Panc1 (cell line): ENCODE results near the gene DPP4. TPM values are rescaled to one million over a fixed set of nuclear protein-coding genes. Genes with fewer than 3 reads are reported as not detected.

Experiments used
- ATAC-seq: fragments of 200-7000 bp; cut with Tn5 transposase; 2 replicates; pipeline ENCODE4 v1.9.1; 2020; ENCODE audit warnings: mild to moderate bottlenecking, moderate library complexity
- BruUV-seq: library from RNA; stranded (reverse); fragments of 400-500 nt; replicated peaks from 2 replicates; lab custom pipeline; 2021; lab: Mats Ljungman, UMichigan
- CTCF ChIA-PET: fragments of 300-600 bp; sonication (Branson Sonifier 250); formaldehyde crosslinking; loops from one replicate; lab custom pipeline; 2022; ENCODE audit warnings: antibody characterized with exemption; lab: Charles Lee
- POLR2A ChIA-PET: fragments of 300-600 bp; sonication (Branson Sonifier 250); formaldehyde crosslinking; loops from one replicate; lab custom pipeline; 2022; ENCODE audit warnings: antibody characterized with exemption; lab: Charles Lee
- DNase-seq: peaks from one replicate; pipeline ENCODE4 v3.0.0-alpha.2; 2010; ENCODE audit warnings: low read depth, low spot score
- H3K27ac ChIP-seq: 2 replicates; pipeline ENCODE4 v1.5.1; 2011; ENCODE audit warnings: mild to moderate bottlenecking, low read length, inconsistent platforms
- H3K27me3 ChIP-seq: fragments of 200-500 bp; sonication (Bioruptor generic); 2 replicates; pipeline ENCODE4 v1.6.0; 2014; ENCODE audit warnings: low read length, inconsistent platforms; ENCODE audit not compliant: control insufficient read depth, insufficient read depth
- H3K36me3 ChIP-seq: fragments of 200-500 bp; sonication (Bioruptor generic); 2 replicates; pipeline ENCODE4 v1.5.1; 2014; ENCODE audit warnings: inconsistent platforms, mild to moderate bottlenecking, low read length, moderate library complexity; ENCODE audit not compliant: control insufficient read depth, insufficient read depth
- H3K4me1 ChIP-seq: 2 replicates; pipeline ENCODE4 v1.5.1; 2011; ENCODE audit warnings: inconsistent platforms, mild to moderate bottlenecking, low read length, moderate library complexity; ENCODE audit not compliant: control insufficient read depth, insufficient read depth
- H3K4me3 ChIP-seq, 2 experiments: 2 replicates each; pipeline ENCODE4 v1.5.1; 2011 to 2012; ENCODE audit warnings: low read depth in 2 of 2, low read length in 2 of 2, mild to moderate bottlenecking in 2 of 2, inconsistent platforms in 1 of 2, moderate library complexity in 1 of 2
- H3K9me3 ChIP-seq: fragments of 200-500 bp; sonication (Bioruptor generic); 2 replicates; pipeline ENCODE4 v1.5.1; 2014; ENCODE audit warnings: low read depth, mild to moderate bottlenecking, inconsistent platforms, low read length, moderate library complexity; ENCODE audit not compliant: control insufficient read depth, insufficient read depth
- POLR2AphosphoS5 ChIP-seq: IDR thresholded peaks from 2 replicates; pipeline ENCODE4 v1.6.1; 2012; ENCODE audit warnings: mild to moderate bottlenecking, low read depth, low read length, moderate library complexity
- SIN3A ChIP-seq: IDR thresholded peaks from 2 replicates; pipeline ENCODE4 v1.6.1; 2012; ENCODE audit warnings: low read depth, mild to moderate bottlenecking, low read length, moderate library complexity, borderline replicate concordance; ENCODE audit not compliant: insufficient read depth
- TCF7L2 ChIP-seq: IDR thresholded peaks from 2 replicates; pipeline ENCODE4 v1.6.1; 2011; ENCODE audit warnings: mild to moderate bottlenecking, low read depth, low read length, inconsistent platforms
- in situ Hi-C: cut with HindIII; loops from 2 replicates; pipeline ENCODE4 v1.10.0; 2016; ENCODE audit warnings: low sequenced_read_pairs, low pct_unique_long_range_greater_than_20kb
- intact Hi-C: fragments of 100-400 bp; cut with micrococcal nuclease; formaldehyde crosslinking; loops from one replicate; pipeline ENCODE4 v1.10.0; 2022; ENCODE audit not compliant: unreplicated experiment
- total RNA-seq: library from RNA; stranded (reverse); gene quantifications from one replicate; pipeline ENCODE4 v1.2.1, GENCODE V29; 2021; ENCODE audit not compliant: unreplicated experiment
- TF ChIP-seq, protein P1 (sequence below): fragments of 450-650 bp; IDR thresholded peaks from 2 replicates; pipeline ENCODE4 v1.5.1; 2017; ENCODE audit warnings: mild to moderate bottlenecking
- TF ChIP-seq, protein P2 (sequence below), 2 experiments: IDR thresholded peaks; 2 replicates each; pipeline ENCODE4 v1.6.1; 2011 to 2012; ENCODE audit warnings: low read depth in 2 of 2, control low read depth in 1 of 2, low read length in 1 of 2, mild to moderate bottlenecking in 1 of 2, moderate library complexity in 1 of 2; ENCODE audit not compliant: insufficient read depth in 1 of 2

DPP4 gene
- total RNA-seq, 1 experiment from 2014 or later, result 0.23 TPM

DNA sequence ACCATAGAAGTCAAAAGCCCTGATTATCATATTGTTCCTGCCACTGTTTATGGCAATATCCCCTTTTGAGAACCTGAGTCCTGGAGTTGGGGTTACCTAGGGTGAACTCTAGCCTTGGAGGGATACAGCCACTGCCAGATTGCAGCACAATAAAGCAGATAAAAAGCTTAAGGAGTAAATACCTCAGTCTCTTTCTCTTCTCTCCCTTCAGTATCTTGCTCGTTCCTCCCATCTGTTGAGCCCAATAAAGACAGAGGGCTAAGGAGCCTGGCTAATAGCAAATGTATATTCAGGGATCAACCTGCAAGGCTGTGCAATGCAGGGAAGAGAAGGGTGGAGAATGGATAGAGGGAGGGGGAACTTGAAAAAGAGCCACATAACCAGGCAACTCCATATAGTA lies 8.0 kb upstream of the DPP4 start:
- H3K4me3 ChIP-seq, result no peak overlapping the region
- H3K27me3 ChIP-seq, result no peaks in the 10 kb centered on the region
- H3K36me3 ChIP-seq, result no peaks in the 10 kb centered on the region
- H3K27ac ChIP-seq, result no peak overlapping the region
- in situ Hi-C loops (no loop called here), intact Hi-C loops (no loop called here)
- H3K4me1 ChIP-seq, result no peaks in the 10 kb centered on the region
- no TSS peak for BruUV-seq
- H3K9me3 ChIP-seq, result no peaks in the 10 kb centered on the region
- TF ChIP-seq, protein P1, sequence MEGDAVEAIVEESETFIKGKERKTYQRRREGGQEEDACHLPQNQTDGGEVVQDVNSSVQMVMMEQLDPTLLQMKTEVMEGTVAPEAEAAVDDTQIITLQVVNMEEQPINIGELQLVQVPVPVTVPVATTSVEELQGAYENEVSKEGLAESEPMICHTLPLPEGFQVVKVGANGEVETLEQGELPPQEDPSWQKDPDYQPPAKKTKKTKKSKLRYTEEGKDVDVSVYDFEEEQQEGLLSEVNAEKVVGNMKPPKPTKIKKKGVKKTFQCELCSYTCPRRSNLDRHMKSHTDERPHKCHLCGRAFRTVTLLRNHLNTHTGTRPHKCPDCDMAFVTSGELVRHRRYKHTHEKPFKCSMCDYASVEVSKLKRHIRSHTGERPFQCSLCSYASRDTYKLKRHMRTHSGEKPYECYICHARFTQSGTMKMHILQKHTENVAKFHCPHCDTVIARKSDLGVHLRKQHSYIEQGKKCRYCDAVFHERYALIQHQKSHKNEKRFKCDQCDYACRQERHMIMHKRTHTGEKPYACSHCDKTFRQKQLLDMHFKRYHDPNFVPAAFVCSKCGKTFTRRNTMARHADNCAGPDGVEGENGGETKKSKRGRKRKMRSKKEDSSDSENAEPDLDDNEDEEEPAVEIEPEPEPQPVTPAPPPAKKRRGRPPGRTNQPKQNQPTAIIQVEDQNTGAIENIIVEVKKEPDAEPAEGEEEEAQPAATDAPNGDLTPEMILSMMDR, result no peak
- TF ChIP-seq, protein P2, sequence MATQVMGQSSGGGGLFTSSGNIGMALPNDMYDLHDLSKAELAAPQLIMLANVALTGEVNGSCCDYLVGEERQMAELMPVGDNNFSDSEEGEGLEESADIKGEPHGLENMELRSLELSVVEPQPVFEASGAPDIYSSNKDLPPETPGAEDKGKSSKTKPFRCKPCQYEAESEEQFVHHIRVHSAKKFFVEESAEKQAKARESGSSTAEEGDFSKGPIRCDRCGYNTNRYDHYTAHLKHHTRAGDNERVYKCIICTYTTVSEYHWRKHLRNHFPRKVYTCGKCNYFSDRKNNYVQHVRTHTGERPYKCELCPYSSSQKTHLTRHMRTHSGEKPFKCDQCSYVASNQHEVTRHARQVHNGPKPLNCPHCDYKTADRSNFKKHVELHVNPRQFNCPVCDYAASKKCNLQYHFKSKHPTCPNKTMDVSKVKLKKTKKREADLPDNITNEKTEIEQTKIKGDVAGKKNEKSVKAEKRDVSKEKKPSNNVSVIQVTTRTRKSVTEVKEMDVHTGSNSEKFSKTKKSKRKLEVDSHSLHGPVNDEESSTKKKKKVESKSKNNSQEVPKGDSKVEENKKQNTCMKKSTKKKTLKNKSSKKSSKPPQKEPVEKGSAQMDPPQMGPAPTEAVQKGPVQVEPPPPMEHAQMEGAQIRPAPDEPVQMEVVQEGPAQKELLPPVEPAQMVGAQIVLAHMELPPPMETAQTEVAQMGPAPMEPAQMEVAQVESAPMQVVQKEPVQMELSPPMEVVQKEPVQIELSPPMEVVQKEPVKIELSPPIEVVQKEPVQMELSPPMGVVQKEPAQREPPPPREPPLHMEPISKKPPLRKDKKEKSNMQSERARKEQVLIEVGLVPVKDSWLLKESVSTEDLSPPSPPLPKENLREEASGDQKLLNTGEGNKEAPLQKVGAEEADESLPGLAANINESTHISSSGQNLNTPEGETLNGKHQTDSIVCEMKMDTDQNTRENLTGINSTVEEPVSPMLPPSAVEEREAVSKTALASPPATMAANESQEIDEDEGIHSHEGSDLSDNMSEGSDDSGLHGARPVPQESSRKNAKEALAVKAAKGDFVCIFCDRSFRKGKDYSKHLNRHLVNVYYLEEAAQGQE (IDR thresholded peaks at IDR 0.05; ENCODE audit: insufficient read depth in 1 of 2, low read depth in 2 of 2, low read length in 1 of 2), result no peak
- no peak for TF ChIP-seq TCF7L2
- no peak for TF ChIP-seq SIN3A
- no peak for TF ChIP-seq POLR2AphosphoS5
- ChIA-PET CTCF (no interaction called here), POLR2A (no interaction called here)
- no peak for ATAC-seq
- DNase-seq, result no peak

DNA sequence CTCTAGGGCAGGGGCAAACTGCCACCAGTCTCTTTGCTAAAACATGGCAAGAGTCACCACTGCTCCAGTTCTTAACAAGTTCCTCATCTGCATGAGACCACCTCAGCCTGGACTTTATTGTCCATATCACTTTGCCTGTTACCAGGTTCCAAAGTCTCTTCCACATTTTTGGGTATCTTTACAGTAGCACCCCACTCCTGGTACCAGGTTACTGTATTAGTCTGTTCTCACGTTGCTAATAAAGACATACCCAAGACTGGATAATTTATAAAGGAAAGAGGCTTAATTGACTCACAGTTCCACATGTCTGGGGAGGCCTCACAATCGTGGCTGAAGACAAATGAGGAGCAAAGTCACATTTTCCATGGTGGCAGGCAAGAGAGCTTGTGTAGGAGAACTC lies 5.5 kb upstream of the DPP4 start:
- CTCF ChIA-PET, result no interaction called here

More for the DNA sequence above, 5.5 kb upstream of the DPP4 start:
- no peak for ATAC-seq
- Histone ChIP-seq H3K27ac (no peak overlapping the region), H3K27me3 (peaks cover 2% of the 10 kb centered on the region; the same call in 1 of the 2 replicates), H3K9me3 (no peaks in the 10 kb centered on the region), H3K4me1 (no peaks in the 10 kb centered on the region), H3K36me3 (no peaks in the 10 kb centered on the region), H3K4me3 (no peak overlapping the region)
- intact Hi-C loops (no loop called here), in situ Hi-C loops (no loop called here)
- POLR2A ChIA-PET, result no interaction called here
- no TSS peak for BruUV-seq
- DNase-seq, result no peak
- TF ChIP-seq, protein P2 (IDR thresholded peaks at IDR 0.05; ENCODE audit: insufficient read depth in 1 of 2, low read depth in 2 of 2, low read length in 1 of 2), result no peak
